GM19455 (cell line): Measurements from ENCODE around the gene ASMT.
"Not testable (repeated sequence)": the region's sequence is repeated elsewhere in the genome, so short reads cannot be mapped to it uniquely, and the experiment has no call there.

Source experiments
- ATAC-seq: cut with Tn5 transposase; IDR thresholded peaks from one replicate; pipeline ENCODE4 v1.9.1; 2021; ENCODE audit not compliant: unreplicated experiment

The ASMT gene

DNA sequence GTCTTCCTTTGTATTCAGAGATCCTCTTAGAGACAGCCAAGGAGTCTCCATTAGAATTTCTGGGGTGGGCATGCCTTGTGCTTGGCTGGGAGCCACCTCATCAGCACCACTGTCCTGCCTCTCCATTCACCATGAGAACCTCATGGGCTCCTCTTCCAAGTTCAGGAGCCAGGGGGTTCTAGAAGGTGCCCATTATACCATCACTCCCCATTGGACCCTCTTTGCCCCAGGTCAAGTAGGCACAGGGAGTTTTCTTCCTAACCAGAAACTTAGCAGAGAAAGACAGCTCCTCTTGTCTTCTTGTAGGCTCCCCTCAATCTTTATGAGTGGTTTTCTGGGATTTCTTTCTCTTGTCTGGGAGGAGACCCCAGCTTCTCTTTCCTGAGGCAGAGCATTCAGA, 31.1 kb downstream of the ASMT start:
- no peak for ATAC-seq

DNA sequence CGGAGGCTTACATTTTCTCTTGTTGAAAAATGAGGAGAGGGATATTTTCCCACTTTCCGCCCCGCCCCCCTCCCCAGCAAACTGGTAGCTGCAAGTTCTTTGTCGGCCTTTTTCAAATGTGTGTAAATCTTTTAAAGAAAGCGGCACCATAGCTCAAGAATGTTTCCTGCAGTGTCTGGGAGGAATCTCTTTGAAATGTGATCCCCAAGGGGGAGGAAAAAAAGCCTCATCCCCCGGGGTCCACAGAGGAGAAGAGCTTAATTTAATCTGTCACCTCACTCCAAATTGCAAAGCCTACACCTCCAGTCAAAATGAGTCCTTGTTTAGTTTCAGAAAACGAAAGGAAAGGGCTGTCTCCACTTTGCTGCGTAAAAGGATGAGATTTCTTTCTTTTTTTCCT, 34.8 kb downstream of the ASMT start:
- ATAC-seq = no peak

DNA sequence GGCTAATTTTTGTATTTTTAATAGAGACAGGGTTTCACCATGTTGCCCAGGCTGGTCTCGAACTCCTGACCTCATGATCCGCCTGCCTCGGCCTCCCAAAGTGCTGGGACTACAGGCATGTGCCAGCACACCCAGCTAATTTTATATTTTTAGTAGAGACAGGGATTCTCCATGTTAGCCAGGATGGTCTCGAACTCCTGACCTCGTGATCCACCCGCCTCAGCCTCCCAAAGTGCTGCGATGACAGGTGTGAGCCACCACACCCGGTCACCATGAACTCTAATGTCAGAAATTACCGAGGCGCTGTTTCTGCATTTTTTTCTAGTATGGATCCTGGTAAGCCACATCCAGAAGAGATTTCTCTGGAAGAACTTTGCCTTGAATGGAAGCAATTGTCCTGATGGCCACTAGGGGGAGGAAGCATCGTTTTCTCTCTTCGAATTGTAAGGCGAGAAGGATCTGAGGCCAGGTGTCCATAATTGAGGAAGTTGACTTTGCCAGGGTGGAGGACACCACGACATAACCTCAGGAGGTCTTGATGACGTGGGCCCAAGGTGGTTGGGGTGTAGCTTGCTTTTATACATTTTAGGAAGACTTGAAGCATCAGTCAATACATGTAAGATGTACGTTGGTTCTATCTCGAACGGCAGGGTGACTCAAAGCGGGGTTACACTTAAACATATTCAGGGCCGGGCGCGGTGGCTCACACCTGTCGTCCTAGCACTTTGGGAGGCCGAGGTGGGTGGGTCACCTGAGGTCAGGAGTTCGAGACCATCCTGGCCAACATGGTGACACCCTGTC, 37.4 kb downstream of the ASMT start:
- not testable (repeated sequence) for ATAC-seq

- ATAC-seq = no peak
These were observed 41.5 kb downstream of the ASMT start for GRCh38 chrX:1656379-1656778.

- ATAC-seq = peak; percentile 72
These were observed 42.7 kb downstream of the ASMT start for GRCh38 chrX:1657367-1658070.

DNA sequence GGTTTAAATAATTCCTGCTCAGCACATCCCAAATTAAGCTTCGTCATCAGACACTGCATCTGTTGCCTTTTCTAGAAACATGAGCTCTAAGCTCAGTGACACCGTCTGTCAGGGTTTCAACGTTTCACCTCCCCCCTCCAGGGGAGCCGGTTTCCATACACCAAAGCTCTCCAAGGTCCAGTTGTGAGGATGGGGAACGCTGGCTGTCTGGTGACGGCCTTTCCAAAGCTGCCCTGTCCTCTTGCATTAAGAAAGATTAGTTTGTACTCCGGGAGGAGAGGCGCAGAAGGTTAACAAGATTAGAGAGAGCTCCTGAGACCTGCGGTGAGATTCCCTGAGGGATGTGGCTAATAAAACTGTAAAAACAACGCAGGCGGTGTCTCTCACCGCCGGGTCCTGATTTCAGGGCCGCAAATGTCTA, 43.2 kb downstream of the ASMT start:
- ATAC-seq = peak; percentile 44

- ATAC-seq = no peak
These were observed 45.0 kb downstream of the ASMT start for GRCh38 chrX:1659664-1660461.

DNA sequence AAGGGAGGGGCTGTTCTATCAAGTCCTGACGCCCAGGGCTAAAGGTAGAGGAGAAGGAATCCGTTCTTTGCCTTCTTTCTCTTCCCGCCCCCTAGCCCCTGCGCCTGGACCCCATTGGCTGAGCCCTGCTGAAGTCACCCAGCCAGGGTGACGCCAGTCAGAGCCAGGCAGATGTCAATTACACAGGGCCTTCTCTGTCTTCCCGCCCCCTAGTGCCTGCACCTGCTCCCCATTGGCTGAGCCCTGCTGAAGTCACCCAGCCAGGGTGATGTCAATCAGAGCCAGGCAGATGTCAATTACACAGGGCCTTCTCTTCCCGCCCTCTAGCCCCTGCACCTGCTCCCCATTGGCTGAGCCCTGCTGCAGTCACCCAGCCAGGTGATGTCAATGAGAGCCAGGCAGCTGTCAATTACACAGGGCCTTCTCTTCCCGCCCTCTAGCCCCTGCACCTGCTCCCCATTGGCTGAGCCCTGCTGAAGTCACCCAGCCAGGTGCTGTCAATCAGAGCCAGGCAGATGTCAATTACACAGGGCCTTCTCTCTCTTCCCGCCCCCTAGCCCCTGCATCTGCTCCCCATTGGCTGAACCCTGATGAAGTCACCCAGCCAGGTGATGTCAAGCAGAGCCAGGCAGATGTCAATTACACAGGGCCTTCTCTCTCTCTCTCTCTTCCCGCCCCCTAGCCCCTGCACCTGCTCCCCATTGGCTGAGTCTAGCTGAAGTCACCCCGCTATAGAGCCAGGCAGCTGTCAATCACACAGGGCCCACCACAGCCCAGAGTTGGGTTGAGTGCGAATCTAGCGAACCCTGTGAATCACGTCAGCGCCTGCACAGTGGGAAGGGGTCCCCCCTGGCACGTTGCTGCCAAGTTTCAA, 46.4 kb downstream of the ASMT start:
- no peak for ATAC-seq

DNA sequence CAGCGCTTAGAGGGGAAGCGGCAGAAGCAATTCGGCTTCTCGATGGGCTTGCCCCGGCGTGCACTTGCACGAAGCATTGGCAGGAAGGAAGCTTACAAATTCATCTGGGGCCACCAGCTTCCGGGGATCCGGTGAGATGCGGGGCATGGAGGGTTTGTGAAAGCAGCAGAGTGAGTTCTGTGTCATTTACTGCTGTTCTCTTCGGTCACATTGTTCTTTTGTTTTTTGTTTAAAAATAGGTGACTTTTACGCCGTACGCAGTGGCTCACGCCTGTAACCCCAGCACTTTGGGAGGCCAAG, 47.0 kb downstream of the ASMT start:
- ATAC-seq = no peak

DNA sequence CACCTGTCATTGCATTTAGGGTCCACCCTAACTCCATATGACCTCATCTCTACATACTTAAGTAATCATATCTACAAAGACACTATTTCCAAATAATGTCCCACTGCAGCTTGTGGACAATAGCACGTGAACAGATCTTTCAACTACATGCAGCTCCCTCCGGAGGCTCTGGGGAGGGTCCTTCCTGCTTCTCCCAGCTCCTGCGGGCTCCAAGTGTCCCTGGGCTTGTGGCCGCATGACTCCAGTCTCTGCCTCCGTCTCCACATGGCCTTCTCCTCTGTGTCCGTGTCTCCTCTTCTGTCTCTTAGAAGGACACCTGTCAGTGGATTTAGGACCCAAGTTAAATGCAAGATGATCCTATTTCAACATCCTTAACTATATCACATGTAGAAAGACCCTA, 52.7 kb downstream of the ASMT start:
- no peak for ATAC-seq

DNA sequence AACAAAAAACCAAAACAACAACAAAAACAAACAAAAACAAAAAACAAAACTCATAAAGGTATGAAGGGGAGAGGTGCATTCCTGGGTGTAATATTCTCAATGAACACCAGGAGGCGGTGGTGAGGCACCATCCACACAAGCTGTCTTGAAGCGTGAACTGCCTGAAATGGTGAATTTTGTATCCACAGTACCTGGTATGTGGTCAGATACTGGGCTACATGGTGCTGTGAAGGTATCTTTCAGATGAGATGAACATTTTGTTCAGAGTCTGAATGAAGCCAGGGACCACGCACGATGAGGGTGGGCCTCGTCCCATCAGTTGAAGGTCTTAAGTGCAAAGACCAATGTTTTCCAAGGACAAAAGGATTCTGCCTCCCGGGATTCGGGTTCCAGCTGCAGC, 58.5 kb downstream of the ASMT start:
- peak; percentile 59 for ATAC-seq

GRCh38 chrX:1676866-1677265, 62.0 kb downstream of the ASMT start:
- no peak for ATAC-seq

DNA sequence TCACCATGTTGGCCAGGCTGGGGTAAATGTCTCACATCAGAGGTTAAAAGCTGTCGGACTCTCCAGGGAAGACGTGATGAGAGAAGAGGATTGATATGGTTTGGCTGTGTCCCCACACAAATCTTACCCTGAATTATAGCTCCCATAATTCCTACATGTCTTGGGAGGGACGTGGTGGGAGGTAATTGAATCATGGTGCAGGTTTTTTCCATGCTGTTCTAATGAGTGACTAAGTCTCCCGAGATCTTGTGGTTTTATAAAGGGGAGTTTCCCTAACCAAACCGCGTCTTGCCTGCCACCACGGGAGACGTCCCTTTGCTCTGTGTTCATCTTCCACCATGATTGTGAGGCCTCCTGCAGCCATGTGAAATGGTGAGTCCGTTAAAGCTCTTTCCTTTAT, 64.4 kb downstream of the ASMT start:
- no peak for ATAC-seq

DNA sequence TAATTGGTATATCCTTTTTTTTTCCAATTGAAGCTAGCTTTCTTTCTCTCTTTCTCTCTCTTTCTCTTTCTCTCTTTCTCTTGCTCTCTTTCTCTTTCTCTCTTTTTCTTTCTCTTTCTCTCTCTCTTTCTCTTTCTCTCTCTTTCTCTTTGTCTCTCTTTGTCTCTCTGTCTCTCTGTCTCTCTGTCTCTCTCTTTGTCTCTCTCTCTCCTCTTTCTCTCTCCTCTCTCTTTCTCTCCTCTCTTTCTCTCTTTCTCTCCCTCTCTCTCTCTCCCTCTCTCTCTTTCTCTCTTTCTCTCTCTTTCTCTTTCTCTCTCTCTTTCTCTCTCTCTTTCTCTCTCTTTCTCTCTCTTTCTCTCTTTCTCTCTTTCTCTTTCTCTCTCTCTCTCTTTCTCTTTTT, 66.6 kb downstream of the ASMT start:
- no peak for ATAC-seq

DNA sequence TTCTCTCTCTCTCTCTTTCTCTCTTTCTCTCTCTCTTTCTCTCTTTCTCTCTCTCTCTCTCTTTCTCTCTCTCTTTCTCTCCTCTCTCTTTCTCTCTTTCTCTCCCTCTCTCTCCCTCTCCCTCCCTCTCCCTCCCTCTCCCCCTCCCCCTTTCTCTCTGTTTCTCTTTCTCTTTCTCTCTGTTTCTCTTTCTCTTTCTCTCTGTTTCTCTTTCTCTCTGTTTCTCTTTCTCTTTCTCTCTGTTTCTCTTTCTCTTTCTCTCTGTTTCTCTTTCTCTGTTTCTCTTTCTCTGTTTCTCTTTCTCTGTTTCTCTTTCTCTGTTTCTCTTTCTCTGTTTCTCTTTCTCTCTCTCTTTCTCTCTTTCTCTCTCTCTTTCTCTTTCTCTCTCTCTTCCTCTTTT, 67.0 kb downstream of the ASMT start:
- ATAC-seq = not testable (repeated sequence)

DNA sequence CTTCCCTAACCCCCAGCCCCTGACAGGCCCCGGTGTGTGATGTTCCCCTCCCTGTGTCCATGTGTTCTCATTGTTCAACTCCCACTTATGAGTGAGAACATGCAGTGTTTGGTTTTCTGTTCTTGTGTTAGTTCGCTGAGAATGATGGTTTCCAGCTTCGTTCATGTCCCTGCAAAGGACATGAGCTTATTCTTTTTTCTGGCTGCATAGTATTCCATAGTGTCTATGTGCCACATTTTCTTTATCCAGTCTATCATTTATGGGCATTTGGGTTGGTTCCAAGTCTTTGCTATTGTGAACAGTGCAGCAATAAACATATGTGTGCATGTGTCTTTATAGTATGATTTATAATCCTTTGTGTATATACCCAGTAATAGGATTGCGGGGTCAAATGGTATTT, 67.6 kb downstream of the ASMT start:
- not testable (repeated sequence) for ATAC-seq

GRCh38 chrX:1684883-1685282, 70.0 kb downstream of the ASMT start:
- ATAC-seq = not testable (repeated sequence)

- ATAC-seq = not testable (repeated sequence)
These were observed 70.6 kb downstream of the ASMT start for GRCh38 chrX:1685444-1685880.

GRCh38 chrX:1686642-1687041, 71.8 kb downstream of the ASMT start:
- ATAC-seq = no peak
